Mucosa of descending colon (tissue), 3 donors: ENCODE data around the gene PRMT1. TPM values are rescaled to one million over a fixed set of nuclear protein-coding genes. Genes with fewer than 3 reads are reported as not detected.
"Not testable (repeated sequence)": the region's sequence is repeated elsewhere in the genome, so short reads cannot be mapped to it uniquely, and the experiment has no call there.

Experiments
- ATAC-seq: fragments of 200-7000 bp; cut with Tn5 transposase; one replicate; pipeline ENCODE4 v1.9.1; 2020; ENCODE audit warnings: mild to moderate bottlenecking, moderate library complexity
- DNase-seq, 3 donors: peaks; one replicate each; pipeline ENCODE4 v3.0.0-alpha.2; 2020
- H3K36me3 ChIP-seq: fragments of 200-600 bp; one replicate; pipeline ENCODE4 v1.8.0; 2021; ENCODE audit warnings: low read depth, mild to moderate bottlenecking
- H3K4me1 ChIP-seq: fragments of 200-600 bp; one replicate; pipeline ENCODE4 v1.8.0; 2021; ENCODE audit warnings: low read depth, mild to moderate bottlenecking
- H3K4me3 ChIP-seq: fragments of 200-600 bp; one replicate; pipeline ENCODE4 v1.8.0; 2021; ENCODE audit warnings: mild to moderate bottlenecking
- H3K9me3 ChIP-seq: fragments of 200-600 bp; one replicate; pipeline ENCODE4 v1.8.0; 2021; ENCODE audit warnings: mild to moderate bottlenecking
- CTCF ChIP-seq: fragments of 200-600 bp; IDR thresholded peaks from one replicate; pipeline ENCODE4 v1.8.0; 2022; ENCODE audit warnings: antibody characterized with exemption, mild to moderate bottlenecking
- intact Hi-C, 2 donors: fragments of 100-400 bp; cut with DNase I in 1 of 2; cut with micrococcal nuclease in 1 of 2; formaldehyde crosslinking; loops; one replicate each; pipeline versions ENCODE4 v1.11.0 to v1.11.1; 2022; cut with DNase I, micrococcal nuclease
- microRNA-seq: library from miRNA; unstranded; fragments of <30 nt; microRNA quantifications from one replicate; pipeline ENCODE4, GENCODE V29; 2019
- total RNA-seq, 3 donors: library from RNA; stranded (reverse); fragmentation: NEBNext Ultra II Directional in 2 of 3; extraction: Animal tissue kit (Norgen Biotek cat#: 25700) in 2 of 3; gene quantifications; one replicate each; pipeline versions ENCODE4 v1.2.1 to v1.2.4, GENCODE V29; 2021 to 2023
- donor health status: DM: no; HTN: no; CAD: no; lungs with moderate emphysema.
- donor health status: DM: no; HTN: no; CAD: no.
- donor health status: DM: no; HTN: yes; CAD: no.

The PRMT1 gene
- total RNA-seq, 3 donors from 2014 or later: 68.1 to 101 (median 94.8) TPM

- H3K4me3 ChIP-seq: no peak overlapping the region
- intact Hi-C loops: no loop called here
- ATAC-seq: no peak
- DNase-seq: no peak
- H3K9me3 ChIP-seq: no peaks in the 10 kb centered on the region
- H3K4me1 ChIP-seq: no peaks in the 10 kb centered on the region
- no peaks in the 10 kb centered on the region for H3K36me3 ChIP-seq
- TF ChIP-seq CTCF: no peak
Observed at GRCh38 chr19:49718991-49719390, 41.9 kb downstream of the PRMT1 start.

- ATAC-seq, DNase-seq, H3K9me3 ChIP-seq, intact Hi-C loops, H3K4me1 ChIP-seq, H3K36me3 ChIP-seq, H3K4me3 ChIP-seq: not testable (repeated sequence)
Observed at GRCh38 chr19:49719420-49719819, 42.3 kb downstream of the PRMT1 start.

- ATAC-seq (no peak), DNase-seq (no peak)
- no peak for TF ChIP-seq CTCF
- Histone ChIP-seq H3K4me1 (no peaks in the 10 kb centered on the region), H3K36me3 (no peaks in the 10 kb centered on the region), H3K4me3 (no peak overlapping the region), H3K9me3 (no peaks in the 10 kb centered on the region)
- intact Hi-C loops: no loop called here
Observed at GRCh38 chr19:49727217-49728030, 50.4 kb downstream of the PRMT1 start.

GRCh38 chr19:49730166-49730565, 53.1 kb downstream of the PRMT1 start:
- no peak for DNase-seq
- H3K36me3 ChIP-seq: no peaks in the 10 kb centered on the region
- no peaks in the 10 kb centered on the region for H3K9me3 ChIP-seq
- H3K4me3 ChIP-seq: no peak overlapping the region
- no peaks in the 10 kb centered on the region for H3K4me1 ChIP-seq
- TF ChIP-seq CTCF: no peak
- ATAC-seq: no peak
- intact Hi-C loops: no loop called here

Small RNA genes lying within 50 kb of the gene (microRNA-seq; reads per million reads assigned to microRNA genes)
- gene MIR5088: not detected

Other genes starting within 250 kb of the PRMT1 start
- 1 to 10 TPM in 1 of 3 donors, under 1 TPM in 2; 0.20 to 1.0 (median 0.51) TPM for gene SLC17A7, start 235.7 kb upstream of the PRMT1 start, total RNA-seq
- 10 to 100 TPM; 65.2 to 78.7 (median 76.6) TPM for gene PIH1D1, start 225.5 kb upstream of the PRMT1 start, total RNA-seq
- 10 to 100 TPM; 31.2 to 36.4 (median 36.3) TPM for gene ALDH16A1, start 224.0 kb upstream of the PRMT1 start, total RNA-seq
- 10 to 100 TPM in 1 of 3 donors, 1 to 10 TPM in 2; 3.3 to 14.8 (median 7.8) TPM for gene FLT3LG, start 203.1 kb upstream of the PRMT1 start, total RNA-seq
- gene RPL13A, start 189.7 kb upstream of the PRMT1 start, total RNA-seq: 1,000 to 10,000 TPM; 2,162 to 2,782 (median 2,296) TPM
- 1,000 to 10,000 TPM; 1,414 to 1,682 (median 1,521) TPM for gene RPS11, start 180.8 kb upstream of the PRMT1 start, total RNA-seq
- 100 to 1,000 TPM; 308 to 537 (median 450) TPM for gene FCGRT, start 164.6 kb upstream of the PRMT1 start, total RNA-seq
- 10 to 100 TPM; 28.5 to 42.2 (median 34.0) TPM for gene RCN3, start 149.3 kb upstream of the PRMT1 start, total RNA-seq
- gene NOSIP, start 96.7 kb upstream of the PRMT1 start, total RNA-seq: 10 to 100 TPM; 59.2 to 72.5 (median 66.3) TPM
- 10 to 100 TPM in 2 of 3 donors, 1 to 10 TPM in 1; 9.1 to 25.1 (median 18.9) TPM for gene PRRG2, start 96.0 kb upstream of the PRMT1 start, total RNA-seq
- gene PRR12, start 86.1 kb upstream of the PRMT1 start, total RNA-seq: 10 to 100 TPM; 24.2 to 37.3 (median 26.2) TPM
- gene RRAS, start 37.1 kb upstream of the PRMT1 start, total RNA-seq: 10 to 100 TPM; 43.9 to 89.8 (median 48.6) TPM
- gene SCAF1, start 35.1 kb upstream of the PRMT1 start, total RNA-seq: 10 to 100 TPM; 55.5 to 75.0 (median 56.1) TPM
- 100 to 1,000 TPM in 1 of 3 donors, 10 to 100 TPM in 2; 76.1 to 119 (median 90.1) TPM for gene IRF3, start 11.4 kb upstream of the PRMT1 start, total RNA-seq
- 10 to 100 TPM in 2 of 3 donors, 1 to 10 TPM in 1; 9.6 to 20.8 (median 16.3) TPM for gene BCL2L12, start 11.3 kb upstream of the PRMT1 start, total RNA-seq
- 1 to 10 TPM in 2 of 3 donors, under 1 TPM in 1; 0.69 to 1.3 (median 1.2) TPM for gene ADM5, start 12.3 kb downstream of the PRMT1 start, total RNA-seq
- 1 to 10 TPM; 1.9 to 7.6 (median 2.2) TPM for gene CPT1C, start 13.8 kb downstream of the PRMT1 start, total RNA-seq
- under 1 TPM in 1 of 3 donors, not detected in 2; 0.35 TPM for gene TSKS, start 86.0 kb downstream of the PRMT1 start, total RNA-seq
- 10 to 100 TPM; 73.6 to 84.8 (median 82.5) TPM for gene AP2A1, start 89.7 kb downstream of the PRMT1 start, total RNA-seq
- 10 to 100 TPM in 2 of 3 donors, 1 to 10 TPM in 1; 6.6 to 21.0 (median 11.9) TPM for gene FUZ, start 136.0 kb downstream of the PRMT1 start, total RNA-seq
- gene MED25, start 141.0 kb downstream of the PRMT1 start, total RNA-seq: 10 to 100 TPM; 54.7 to 57.4 (median 55.2) TPM
- gene PTOV1, start 173.9 kb downstream of the PRMT1 start, total RNA-seq: 100 to 1,000 TPM in 2 of 3 donors, 10 to 100 TPM in 1; 92.8 to 171 (median 107) TPM
- gene PNKP, start 190.3 kb downstream of the PRMT1 start, total RNA-seq: 100 to 1,000 TPM in 2 of 3 donors, 10 to 100 TPM in 1; 84.3 to 114 (median 111) TPM
- 10 to 100 TPM; 38.8 to 44.0 (median 42.3) TPM for gene AKT1S1, start 200.1 kb downstream of the PRMT1 start, total RNA-seq
- 10 to 100 TPM; 33.7 to 55.7 (median 45.1) TPM for gene TBC1D17, start 200.4 kb downstream of the PRMT1 start, total RNA-seq
- 1 to 10 TPM; 1.2 to 1.7 (median 1.6) TPM for gene IL4I1, start 219.6 kb downstream of the PRMT1 start, total RNA-seq